Caco-2 (cell line): Measurements from ENCODE around the gene FLT3LG. TPM values are rescaled to one million over a fixed set of nuclear protein-coding genes. Genes with fewer than 3 reads are reported as not detected.

Experiments
- BruUV-seq: library from RNA; stranded (reverse); fragments of 400-500 nt; replicated peaks from 2 replicates; lab custom pipeline; 2021; lab: Mats Ljungman, UMichigan
- CTCF ChIA-PET: fragments of 300-600 bp; sonication (Branson Sonifier 250); formaldehyde crosslinking; loops from one replicate; lab custom pipeline; 2022; ENCODE audit warnings: antibody characterized with exemption; lab: Charles Lee
- POLR2A ChIA-PET: fragments of 300-600 bp; sonication (Branson Sonifier 250); formaldehyde crosslinking; loops from one replicate; lab custom pipeline; 2022; ENCODE audit warnings: antibody characterized with exemption; lab: Charles Lee
- DNase-seq, 2 experiments: peaks; one replicate each; pipeline versions ENCODE4 v3.0.0 to v3.0.0-alpha.2; 2020 to 2022
- H3K27me3 ChIP-seq: replicated peaks from 2 replicates; pipeline ENCODE4 v1.6.0; 2011; ENCODE audit warnings: low read length; ENCODE audit not compliant: control insufficient read depth, insufficient read depth
- H3K36me3 ChIP-seq: 2 replicates; pipeline ENCODE4 v1.5.1; 2011; ENCODE audit warnings: low read length; ENCODE audit not compliant: control insufficient read depth, insufficient read depth
- H3K4me1 ChIP-seq: fragments of 250-450 bp; sonication (Bioruptor Pico); 2 replicates; pipeline ENCODE4 v1.5.1; 2020; ENCODE audit warnings: mild to moderate bottlenecking
- H3K4me3 ChIP-seq: 2 replicates; pipeline ENCODE4 v1.5.1; 2011; ENCODE audit warnings: low read depth, mild to moderate bottlenecking, control low read depth, low read length
- H3K9me3 ChIP-seq: fragments of 250-450 bp; sonication (Bioruptor Pico); 2 replicates; pipeline ENCODE4 v1.5.1; 2020; ENCODE audit warnings: mild to moderate bottlenecking, moderate library complexity
- H3K27ac Mint-ChIP-seq: one replicate; pipeline ENCODE4 v1.8.0; 2022; ENCODE audit warnings: mixed read lengths; ENCODE audit not compliant: unreplicated experiment
- H3K27me3 Mint-ChIP-seq: one replicate; pipeline ENCODE4 v1.8.0; 2022; ENCODE audit warnings: mixed read lengths; ENCODE audit not compliant: insufficient read depth, unreplicated experiment
- H3K36me3 Mint-ChIP-seq: one replicate; pipeline ENCODE4 v1.8.0; 2022; ENCODE audit warnings: mild to moderate bottlenecking, mixed read lengths; ENCODE audit not compliant: insufficient read depth, unreplicated experiment
- H3K4me1 Mint-ChIP-seq: one replicate; pipeline ENCODE4 v1.8.0; 2022; ENCODE audit warnings: low read depth, mixed read lengths; ENCODE audit not compliant: unreplicated experiment
- H3K4me3 Mint-ChIP-seq: one replicate; pipeline ENCODE4 v1.8.0; 2022; ENCODE audit warnings: mild to moderate bottlenecking, moderate library complexity, mixed read lengths; ENCODE audit not compliant: unreplicated experiment
- H3K9me3 Mint-ChIP-seq: one replicate; pipeline ENCODE4 v1.8.0; 2022; ENCODE audit warnings: mixed read lengths; ENCODE audit not compliant: unreplicated experiment
- CTCF ChIP-seq, 2 experiments: fragments of 200-600 bp in 1 of 2; IDR thresholded peaks; 1 replicate in 1 of 2; 2 replicates in 1 of 2; pipeline versions ENCODE4 v1.5.1 to v1.8.0; 2011 to 2022; ENCODE audit warnings: antibody characterized with exemption in 1 of 2, control low read depth in 1 of 2, inconsistent platforms in 1 of 2, low read depth in 1 of 2, low read length in 1 of 2, mild to moderate bottlenecking in 1 of 2, moderate library complexity in 1 of 2; ENCODE audit not compliant: insufficient read depth in 1 of 2, severe bottlenecking in 1 of 2, unreplicated experiment in 1 of 2
- intact Hi-C: fragments of 100-400 bp; cut with micrococcal nuclease; formaldehyde crosslinking; loops from one replicate; pipeline ENCODE4 v1.10.0; 2022; ENCODE audit not compliant: unreplicated experiment
- total RNA-seq: library from RNA; stranded (reverse); gene quantifications from 2 replicates; pipeline ENCODE4 v1.2.3, GENCODE V29; 2022

Gene FLT3LG
- total RNA-seq, 1 experiment from 2014 or later = 2.1 TPM

- Mint-ChIP-seq H3K36me3 (peaks cover 100% of the 10 kb centered on the region), H3K4me1 (peaks cover 6% of the 10 kb centered on the region), H3K9me3 (no peaks in the 10 kb centered on the region), H3K4me3 (no peak overlapping the region), H3K27me3 (no peaks in the 10 kb centered on the region), H3K27ac (peak overlapping the region; percentile 76)
- no peak overlapping the region for H3K4me3 ChIP-seq
- ChIA-PET CTCF (no interaction called here), POLR2A (interaction anchor here (0.9 kb wide), 1 partner anchor 39 kb away, joined by 3 read pairs; the partner anchor contains the start of gene ALDH16A1)
- intact Hi-C loops = no loop called here
- BruUV-seq = no TSS peak
- DNase-seq = no peak
- peaks cover 25% of the 10 kb centered on the region for H3K4me1 ChIP-seq
- H3K27me3 ChIP-seq = no peaks in the 10 kb centered on the region
- H3K9me3 ChIP-seq = no peaks in the 10 kb centered on the region
- TF ChIP-seq CTCF (IDR thresholded peaks at IDR 0.05; ENCODE audit: insufficient read depth in 1 of 2, low read depth in 1 of 2, low read length in 1 of 2, severe bottlenecking in 1 of 2, unreplicated experiment in 1 of 2) = no peak
- H3K36me3 ChIP-seq = peaks cover 12% of the 10 kb centered on the region
Measured at GRCh38 chr19:49492573-49493405, 18.8 kb downstream of the FLT3LG start.

GRCh38 chr19:49496574-49497008 lies 22.6 kb downstream of the FLT3LG start:
- Mint-ChIP-seq H3K9me3 (no peaks in the 10 kb centered on the region), H3K36me3 (peaks cover 97% of the 10 kb centered on the region), H3K27ac (peak overlapping the region; percentile 99), H3K27me3 (no peaks in the 10 kb centered on the region), H3K4me1 (peaks cover 13% of the 10 kb centered on the region), H3K4me3 (peak overlapping the region; percentile 98)
- TF ChIP-seq CTCF (IDR thresholded peaks at IDR 0.05; ENCODE audit: insufficient read depth in 1 of 2, low read depth in 1 of 2, low read length in 1 of 2, severe bottlenecking in 1 of 2, unreplicated experiment in 1 of 2) = no peak
- POLR2A ChIA-PET = interaction anchor here (1.0 to 2.8 kb wide), 5 partner anchors 50 to 167 kb away, joined by 3 to 22 read pairs (median 8); partner anchors contain the start of genes NOSIP, PRRG2 and RRAS
- Histone ChIP-seq H3K27me3 (no peaks in the 10 kb centered on the region), H3K36me3 (peaks cover 16% of the 10 kb centered on the region), H3K4me1 (peaks cover 20% of the 10 kb centered on the region), H3K9me3 (no peaks in the 10 kb centered on the region), H3K4me3 (peak overlapping the region; percentile 93)
- intact Hi-C loops = loop anchor here (1.0 kb wide), 3 partner anchors 9 to 146 kb away; partner anchors contain the start of genes ALDH16A1, RPL13A and SCAF1
- TSS peak; percentile 61 for BruUV-seq
- DNase-seq = no peak
- CTCF ChIA-PET = interaction anchor here (1.4 to 2.1 kb wide), 3 partner anchors 15 to 74 kb away, joined by 4 to 9 read pairs (median 4); no protein-coding TSS in a partner anchor

- CTCF ChIA-PET = interaction anchor here (1.5 to 2.1 kb wide), 2 partner anchors 16 to 50 kb away, joined by 4 to 9 read pairs; no protein-coding TSS in a partner anchor
- TF ChIP-seq CTCF (IDR thresholded peaks at IDR 0.05; ENCODE audit: insufficient read depth in 1 of 2, low read depth in 1 of 2, low read length in 1 of 2, severe bottlenecking in 1 of 2, unreplicated experiment in 1 of 2) = no peak
- H3K27me3 Mint-ChIP-seq = no peaks in the 10 kb centered on the region
- H3K4me1 Mint-ChIP-seq = peaks cover 13% of the 10 kb centered on the region
- peak overlapping the region; percentile 98 for H3K4me3 Mint-ChIP-seq
- POLR2A ChIA-PET = no interaction called here
- BruUV-seq = no TSS peak
- H3K36me3 Mint-ChIP-seq = peaks cover 90% of the 10 kb centered on the region
- DNase-seq = peak in 1 of 2 experiments; percentile 62
- no peaks in the 10 kb centered on the region for H3K9me3 Mint-ChIP-seq
- Histone ChIP-seq H3K4me3 (peak overlapping the region; percentile 93), H3K27me3 (no peaks in the 10 kb centered on the region), H3K9me3 (no peaks in the 10 kb centered on the region), H3K36me3 (peaks cover 16% of the 10 kb centered on the region), H3K4me1 (peaks cover 20% of the 10 kb centered on the region)
- H3K27ac Mint-ChIP-seq = peak overlapping the region; percentile 99
- intact Hi-C loops = no loop called here
Measured at GRCh38 chr19:49497047-49497788, 23.2 kb downstream of the FLT3LG start.
